ENCODE measurements around the gene GPR62.
A peak's percentile ranks its signal among the peaks of the same experiment; 100 is the strongest.

GRCh38 chr3:51941798-51942602 lies 13.2 kb upstream of the GPR62 start, which contains the start of the genes PARP3 and RRP9:
- TF ChIP-seq POLR2A (IDR thresholded peaks at IDR 0.05; ENCODE audit: low read length) (peak; percentile 77), GATA1 (IDR thresholded peaks at IDR 0.05; ENCODE audit: low read depth, low read length) (no peak)
